SKM-1 treated with dmso at 0.1 percent for 144 hours (cell line): ENCODE measurements around the gene ARMH1.

Experiments
- DNase-seq: peaks from one replicate; lab custom pipeline; 2025; ENCODE audit not compliant: unreplicated experiment; lab: John Stamatoyannopoulos, UW

ARMH1 gene

GRCh38 chr1:44674113-44675000, at the start of gene ARMH1, which contains the start of gene TMEM53:
Gene ARMH1 (plus strand): TSS chr1:44674714. CDS start chr1:44689698, 14,984 bp downstream.
Gene TMEM53 (minus strand): TSS chr1:44674481. CDS start chr1:44674391, 90 bp downstream.
- no peak for DNase-seq

- DNase-seq: no peak
These were observed 49.2 kb upstream of the ARMH1 start for GRCh38 chr1:44625348-44625747.

GRCh38 chr1:44628962-44629756, 45.4 kb upstream of the ARMH1 start:
- DNase-seq: no peak

- DNase-seq: no peak
These were observed 44.4 kb upstream of the ARMH1 start for GRCh38 chr1:44630116-44630515.

- DNase-seq: no peak
These were observed 43.2 kb upstream of the ARMH1 start for GRCh38 chr1:44631333-44631646.

GRCh38 chr1:44631647-44632539, 42.6 kb upstream of the ARMH1 start:
- DNase-seq: peak; percentile 83

GRCh38 chr1:44632598-44632997, 41.9 kb upstream of the ARMH1 start:
- DNase-seq: no peak

- DNase-seq: no peak
These were observed 39.8 kb upstream of the ARMH1 start for GRCh38 chr1:44634606-44635189.

GRCh38 chr1:44635439-44635838, 39.1 kb upstream of the ARMH1 start:
- no peak for DNase-seq

GRCh38 chr1:44636083-44636687, 38.3 kb upstream of the ARMH1 start:
- no peak for DNase-seq

- no peak for DNase-seq
These were observed 37.6 kb upstream of the ARMH1 start for GRCh38 chr1:44636688-44637598.

GRCh38 chr1:44637702-44638411, 36.7 kb upstream of the ARMH1 start:
- DNase-seq: no peak

- no peak for DNase-seq
These were observed 34.2 kb upstream of the ARMH1 start for GRCh38 chr1:44640200-44640853.

GRCh38 chr1:44641126-44642102, 33.1 kb upstream of the ARMH1 start:
- no peak for DNase-seq

- no peak for DNase-seq
These were observed 32.3 kb upstream of the ARMH1 start for GRCh38 chr1:44642255-44642654.

GRCh38 chr1:44642925-44643324, 31.6 kb upstream of the ARMH1 start:
- no peak for DNase-seq
